ENCODE results near the gene PITPNC1.
"Not testable (repeated sequence)": the region's sequence is repeated elsewhere in the genome, so short reads cannot be mapped to it uniquely, and the experiment has no call there.

The PITPNC1 gene

GRCh38 chr17:67578142-67578457 lies 201.0 kb downstream of the PITPNC1 start:
- no peak for DNase-seq (ENCODE audit: low read depth)

GRCh38 chr17:67578679-67579405 lies 201.8 kb downstream of the PITPNC1 start:
- DNase-seq (ENCODE audit: low read depth) = not testable (repeated sequence)

GRCh38 chr17:67582673-67583081 lies 205.6 kb downstream of the PITPNC1 start:
- no peak for DNase-seq (ENCODE audit: low read depth)

GRCh38 chr17:67585077-67585602 lies 208.1 kb downstream of the PITPNC1 start:
- DNase-seq (ENCODE audit: low read depth) = no peak

GRCh38 chr17:67588326-67588725 lies 211.2 kb downstream of the PITPNC1 start:
- no peak for DNase-seq (ENCODE audit: low read depth)

GRCh38 chr17:67594115-67594880 lies 217.2 kb downstream of the PITPNC1 start:
- DNase-seq (ENCODE audit: low read depth) = no peak

- DNase-seq (ENCODE audit: low read depth) = no peak
These were observed 223.3 kb downstream of the PITPNC1 start for GRCh38 chr17:67600408-67600807.

- no peak for DNase-seq (ENCODE audit: low read depth)
These were observed 224.8 kb downstream of the PITPNC1 start for GRCh38 chr17:67601897-67602296.

- no peak for DNase-seq (ENCODE audit: low read depth)
These were observed 225.4 kb downstream of the PITPNC1 start for GRCh38 chr17:67602444-67602843.

- DNase-seq (ENCODE audit: low read depth) = no peak
These were observed 225.9 kb downstream of the PITPNC1 start for GRCh38 chr17:67602974-67603373.

- no peak for DNase-seq (ENCODE audit: low read depth)
These were observed 228.3 kb downstream of the PITPNC1 start for GRCh38 chr17:67605256-67605912.

GRCh38 chr17:67606471-67606870 lies 229.4 kb downstream of the PITPNC1 start:
- DNase-seq (ENCODE audit: low read depth) = no peak

- DNase-seq (ENCODE audit: low read depth) = no peak
These were observed 230.0 kb downstream of the PITPNC1 start for GRCh38 chr17:67606896-67607604.

- no peak for DNase-seq (ENCODE audit: low read depth)
These were observed 233.0 kb downstream of the PITPNC1 start for GRCh38 chr17:67610061-67610460.

- DNase-seq (ENCODE audit: low read depth) = no peak
These were observed 236.9 kb downstream of the PITPNC1 start for GRCh38 chr17:67613961-67614360.

GRCh38 chr17:67615011-67615561 lies 238.0 kb downstream of the PITPNC1 start:
- no peak for DNase-seq (ENCODE audit: low read depth)

GRCh38 chr17:67615736-67616135 lies 238.7 kb downstream of the PITPNC1 start:
- DNase-seq (ENCODE audit: low read depth) = no peak

GRCh38 chr17:67617304-67617899 lies 240.3 kb downstream of the PITPNC1 start:
- no peak for DNase-seq (ENCODE audit: low read depth)

- DNase-seq (ENCODE audit: low read depth) = no peak
These were observed 242.5 kb downstream of the PITPNC1 start for GRCh38 chr17:67619555-67619954.

- DNase-seq (ENCODE audit: low read depth) = no peak
These were observed 243.0 kb downstream of the PITPNC1 start for GRCh38 chr17:67620088-67620487.

GRCh38 chr17:67620636-67621035 lies 243.6 kb downstream of the PITPNC1 start:
- no peak for DNase-seq (ENCODE audit: low read depth)

Data from stimulated activated CD8-positive, alpha-beta memory T cell treated with anti-CD3 and anti-CD28 coated beads, Interleukin-15, amount 100 ng/mL, for 1 hour (primary cell).